Measurements from ENCODE around the gene CBLB. TPM values are rescaled to one million over a fixed set of nuclear protein-coding genes. Genes with fewer than 3 reads are reported as not detected.

CBLB gene
- total RNA-seq, 6 experiments from 2014 or later: 17.6 to 22.6 (median 20.6) TPM

DNA sequence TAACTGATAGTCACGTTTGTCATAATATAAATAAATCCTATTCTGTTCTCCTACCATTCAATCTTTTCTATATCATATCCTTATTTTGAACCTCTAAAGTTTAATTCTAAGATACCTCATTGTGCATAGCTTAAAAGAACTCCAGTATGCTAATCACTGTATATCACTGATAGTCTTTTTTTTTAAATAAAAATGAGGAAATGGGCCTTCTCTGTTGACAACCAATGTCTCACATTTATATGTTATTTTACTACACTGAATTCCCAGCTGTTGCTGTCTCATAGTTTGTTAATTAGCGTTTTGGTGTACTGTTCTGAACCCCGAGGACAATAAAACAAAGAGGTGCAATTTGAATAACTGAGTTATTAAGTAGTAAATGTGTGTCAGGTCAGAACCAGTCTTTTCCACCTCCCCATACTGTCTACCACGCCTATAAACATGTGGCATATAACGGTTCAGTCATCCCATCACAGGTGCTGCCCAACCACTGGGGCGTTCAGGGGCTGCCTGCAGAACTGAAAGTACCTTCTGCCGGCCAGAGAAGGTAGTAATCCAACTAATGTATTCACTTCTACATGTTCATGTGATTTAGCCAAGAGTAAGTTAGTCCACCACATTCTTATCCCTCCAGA is 14.9 kb downstream of the CBLB start:
- Mint-ChIP-seq H3K27me3 (ENCODE audit: insufficient read depth) (no peaks in the 10 kb centered on the region), H3K4me3 (no peak overlapping the region), H3K36me3 (ENCODE audit: low read depth) (peaks cover 30% of the 10 kb centered on the region)

DNA sequence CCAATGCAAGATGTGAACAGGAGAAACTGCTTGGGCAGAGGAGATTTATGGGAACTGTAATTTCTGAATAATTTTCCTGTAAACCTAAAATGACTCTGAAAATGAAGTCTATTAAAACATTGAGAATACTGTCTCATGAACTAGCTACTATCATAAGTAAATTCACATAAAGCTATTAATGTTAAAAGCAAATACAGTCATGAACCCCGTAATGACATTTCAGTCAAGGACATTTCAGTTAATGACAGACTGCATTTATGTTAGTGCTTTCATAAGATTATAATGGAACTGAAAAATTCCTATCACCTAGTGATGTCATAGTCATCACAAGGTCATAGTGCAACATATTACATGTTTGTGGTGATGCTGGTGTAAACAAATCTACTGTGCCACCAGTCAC is 17.2 kb downstream of the CBLB start:
- Mint-ChIP-seq H3K27ac (no peak overlapping the region), H3K27me3 (ENCODE audit: insufficient read depth) (no peaks in the 10 kb centered on the region), H3K36me3 (ENCODE audit: low read depth) (peaks cover 25% of the 10 kb centered on the region), H3K4me3 (no peak overlapping the region), H3K4me1 (ENCODE audit: low read depth) (peaks cover 20% of the 10 kb centered on the region), H3K9me3 (no peaks in the 10 kb centered on the region)
- TF ChIP-seq, protein P1, sequence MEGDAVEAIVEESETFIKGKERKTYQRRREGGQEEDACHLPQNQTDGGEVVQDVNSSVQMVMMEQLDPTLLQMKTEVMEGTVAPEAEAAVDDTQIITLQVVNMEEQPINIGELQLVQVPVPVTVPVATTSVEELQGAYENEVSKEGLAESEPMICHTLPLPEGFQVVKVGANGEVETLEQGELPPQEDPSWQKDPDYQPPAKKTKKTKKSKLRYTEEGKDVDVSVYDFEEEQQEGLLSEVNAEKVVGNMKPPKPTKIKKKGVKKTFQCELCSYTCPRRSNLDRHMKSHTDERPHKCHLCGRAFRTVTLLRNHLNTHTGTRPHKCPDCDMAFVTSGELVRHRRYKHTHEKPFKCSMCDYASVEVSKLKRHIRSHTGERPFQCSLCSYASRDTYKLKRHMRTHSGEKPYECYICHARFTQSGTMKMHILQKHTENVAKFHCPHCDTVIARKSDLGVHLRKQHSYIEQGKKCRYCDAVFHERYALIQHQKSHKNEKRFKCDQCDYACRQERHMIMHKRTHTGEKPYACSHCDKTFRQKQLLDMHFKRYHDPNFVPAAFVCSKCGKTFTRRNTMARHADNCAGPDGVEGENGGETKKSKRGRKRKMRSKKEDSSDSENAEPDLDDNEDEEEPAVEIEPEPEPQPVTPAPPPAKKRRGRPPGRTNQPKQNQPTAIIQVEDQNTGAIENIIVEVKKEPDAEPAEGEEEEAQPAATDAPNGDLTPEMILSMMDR (IDR thresholded peaks at IDR 0.05): no peak
- no peak for DNase-seq

More for the DNA sequence above, 14.9 kb downstream of the CBLB start:
- Mint-ChIP-seq H3K9me3 (no peaks in the 10 kb centered on the region), H3K4me1 (ENCODE audit: low read depth) (no peaks in the 10 kb centered on the region), H3K27ac (no peak overlapping the region)
- no peak for DNase-seq
- TF ChIP-seq, protein P1 (IDR thresholded peaks at IDR 0.05): no peak

DNA sequence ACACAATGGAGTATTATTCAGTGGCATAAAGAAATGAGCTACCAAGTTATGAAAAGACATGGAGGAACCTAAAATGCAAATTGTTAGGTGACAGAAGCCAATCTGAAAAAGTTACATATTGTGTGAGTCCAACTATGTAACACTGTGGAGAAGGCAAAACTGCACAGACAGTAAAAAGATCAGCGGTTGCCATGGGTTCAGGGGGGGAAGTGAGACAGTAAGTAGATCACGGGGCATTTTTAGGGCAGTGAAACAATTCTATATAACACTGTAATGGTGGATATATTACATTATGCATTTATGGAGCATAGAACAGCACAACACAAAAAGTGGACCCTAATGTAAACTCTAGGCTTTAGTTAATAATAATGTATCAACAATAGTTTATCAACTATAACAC is 17.6 kb downstream of the CBLB start:
- H3K36me3 Mint-ChIP-seq (ENCODE audit: low read depth): peaks cover 25% of the 10 kb centered on the region
- no peaks in the 10 kb centered on the region for H3K27me3 Mint-ChIP-seq (ENCODE audit: insufficient read depth)
- no peak overlapping the region for H3K4me3 Mint-ChIP-seq
- peaks cover 23% of the 10 kb centered on the region for H3K4me1 Mint-ChIP-seq (ENCODE audit: low read depth)
- no peak for DNase-seq
- TF ChIP-seq, protein P1 (IDR thresholded peaks at IDR 0.05): no peak
- no peak overlapping the region for H3K27ac Mint-ChIP-seq
- H3K9me3 Mint-ChIP-seq: no peaks in the 10 kb centered on the region

DNA sequence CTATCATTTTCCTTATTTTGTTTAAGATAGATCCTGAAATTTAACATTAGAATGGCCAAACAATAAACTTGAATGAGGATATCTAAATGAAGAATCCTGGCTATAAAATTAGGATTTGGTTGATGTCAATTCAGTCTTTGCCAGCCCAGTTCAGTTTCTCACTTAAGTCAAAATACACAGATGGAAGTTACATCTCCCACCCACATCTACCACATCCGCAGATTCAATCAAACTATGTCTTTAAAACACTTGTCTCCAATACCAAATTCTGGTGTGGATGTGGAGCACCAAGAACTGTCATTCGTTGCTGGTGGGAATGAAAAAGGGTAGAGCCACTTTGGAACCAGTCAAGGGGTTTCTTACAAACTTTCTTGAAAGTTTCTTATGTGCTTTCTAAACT is 18.2 kb downstream of the CBLB start:
- TF ChIP-seq, protein P1 (IDR thresholded peaks at IDR 0.05): no peak

DNA sequence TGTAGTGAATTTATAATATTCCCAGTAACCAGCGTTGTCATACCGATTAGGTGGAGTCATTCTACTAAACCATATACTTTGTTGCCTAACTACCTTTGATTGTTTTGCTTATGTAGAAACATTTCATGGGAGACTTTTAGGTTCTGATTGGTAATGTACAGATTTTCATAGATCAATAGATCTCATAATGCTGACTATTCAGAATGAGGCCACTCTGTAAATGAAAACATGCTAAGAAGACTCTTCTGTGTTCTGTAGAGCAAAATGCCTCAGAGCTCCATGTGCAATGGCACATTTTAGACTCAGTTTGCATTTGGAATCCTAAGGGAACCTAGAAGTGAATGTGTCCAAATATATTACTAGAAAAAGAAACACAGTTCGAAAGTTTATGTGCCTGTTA is 20.0 kb downstream of the CBLB start:
- H3K27ac Mint-ChIP-seq: no peak overlapping the region
- no peak overlapping the region for H3K4me3 Mint-ChIP-seq
- TF ChIP-seq, protein P1 (IDR thresholded peaks at IDR 0.05): no peak
- DNase-seq: no peak
- H3K27me3 Mint-ChIP-seq (ENCODE audit: insufficient read depth): no peaks in the 10 kb centered on the region
- peaks cover 27% of the 10 kb centered on the region for H3K4me1 Mint-ChIP-seq (ENCODE audit: low read depth)
- H3K36me3 Mint-ChIP-seq (ENCODE audit: low read depth): peaks cover 18% of the 10 kb centered on the region
- H3K9me3 Mint-ChIP-seq: no peaks in the 10 kb centered on the region

More for the DNA sequence above, 18.2 kb downstream of the CBLB start:
- no peaks in the 10 kb centered on the region for H3K27me3 Mint-ChIP-seq (ENCODE audit: insufficient read depth)
- no peak overlapping the region for H3K4me3 Mint-ChIP-seq
- peaks cover 25% of the 10 kb centered on the region for H3K4me1 Mint-ChIP-seq (ENCODE audit: low read depth)
- H3K36me3 Mint-ChIP-seq (ENCODE audit: low read depth): peaks cover 25% of the 10 kb centered on the region
- H3K9me3 Mint-ChIP-seq: no peaks in the 10 kb centered on the region
- no peak for DNase-seq
- no peak overlapping the region for H3K27ac Mint-ChIP-seq
